ENCODE data around the gene S1PR1. TPM values are rescaled to one million over a fixed set of nuclear protein-coding genes. Genes with fewer than 3 reads are reported as not detected.

Gene S1PR1
- total RNA-seq, 2 experiments from 2014 or later, result 397 to 414 TPM

DNA sequence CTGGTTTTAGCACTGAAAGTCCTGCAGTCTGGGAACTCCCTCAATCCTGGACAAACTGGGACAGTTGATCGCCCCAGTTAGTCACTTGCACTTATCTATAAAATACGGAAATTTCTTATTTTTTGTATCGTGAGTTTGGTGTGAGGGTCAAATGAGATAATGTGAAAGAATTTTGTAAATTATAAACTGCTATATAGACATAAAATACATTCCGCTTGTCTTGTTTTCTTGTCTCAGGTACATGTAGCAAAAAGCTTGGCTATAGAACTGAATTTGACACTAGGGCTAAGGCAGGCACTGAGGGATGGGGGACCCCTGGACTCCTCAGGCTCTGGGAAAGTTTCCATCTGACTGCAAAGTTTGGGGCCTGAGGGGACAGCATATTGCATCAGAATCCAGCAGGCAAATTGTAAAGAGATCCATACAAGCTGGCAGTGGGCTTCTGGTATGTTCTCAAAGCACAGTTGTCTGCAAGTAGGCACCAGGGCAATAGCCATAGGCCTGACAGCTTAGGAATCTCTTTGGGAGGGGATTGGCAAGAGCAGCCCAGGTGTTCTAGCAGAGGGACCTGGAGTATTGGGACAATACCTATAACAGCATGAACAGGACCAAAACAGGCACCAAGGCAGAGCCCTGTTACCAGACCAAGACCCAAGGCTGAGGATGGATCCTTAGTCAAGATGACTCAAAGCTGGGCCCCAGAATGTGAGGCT lies 44.3 kb downstream of the S1PR1 start:
- Mint-ChIP-seq H3K4me3 (peak overlapping the region; percentile 62), H3K9me3 (no peaks in the 10 kb centered on the region), H3K4me1 (ENCODE audit: low read depth) (peaks cover 100% of the 10 kb centered on the region), H3K36me3 (ENCODE audit: low read depth) (no peaks in the 10 kb centered on the region), H3K27ac (peak overlapping the region; percentile 96), H3K27me3 (no peaks in the 10 kb centered on the region)
- Histone ChIP-seq H3K4me3 (ENCODE audit: low read length) (no peak overlapping the region), H3K36me3 (ENCODE audit: insufficient read depth, low read length) (no peaks in the 10 kb centered on the region), H3K27ac (ENCODE audit: low read depth in 1 of 2, low read length in 2 of 2) (peak overlapping the region in 1 of 2 donors; percentile 22), H3K4me1 (ENCODE audit: insufficient read depth, low read length) (peaks cover 86% of the 10 kb centered on the region), H3K9me3 (ENCODE audit: control insufficient read depth in 1 of 2, insufficient read depth in 1 of 2, low read length in 2 of 2) (no peaks in the 10 kb centered on the region), H3K27me3 (ENCODE audit: control insufficient read depth in 1 of 2, insufficient read depth in 2 of 2, low read length in 2 of 2) (no peaks in the 10 kb centered on the region)
- ChIA-PET POLR2A (interaction anchor here (0.6 to 4.8 kb wide), 6 partner anchors 16 to 353 kb away, joined by 3 to 61 read pairs (median 4); partner anchors contain the start of gene S1PR1), CTCF (interaction anchor here (0.7 to 1.5 kb wide), 3 partner anchors 20 to 76 kb away, joined by 3 to 4 read pairs (median 3); no protein-coding TSS in a partner anchor)
- ATAC-seq (ENCODE audit: poor library complexity), result no peak
- intact Hi-C loops (cut with DNase I, micrococcal nuclease), result loop anchor here in 1 of 2 experiments (5.0 kb wide), 1 partner anchor 254 kb away; the partner anchor contains the start of gene DPH5
- TF ChIP-seq, protein P1, sequence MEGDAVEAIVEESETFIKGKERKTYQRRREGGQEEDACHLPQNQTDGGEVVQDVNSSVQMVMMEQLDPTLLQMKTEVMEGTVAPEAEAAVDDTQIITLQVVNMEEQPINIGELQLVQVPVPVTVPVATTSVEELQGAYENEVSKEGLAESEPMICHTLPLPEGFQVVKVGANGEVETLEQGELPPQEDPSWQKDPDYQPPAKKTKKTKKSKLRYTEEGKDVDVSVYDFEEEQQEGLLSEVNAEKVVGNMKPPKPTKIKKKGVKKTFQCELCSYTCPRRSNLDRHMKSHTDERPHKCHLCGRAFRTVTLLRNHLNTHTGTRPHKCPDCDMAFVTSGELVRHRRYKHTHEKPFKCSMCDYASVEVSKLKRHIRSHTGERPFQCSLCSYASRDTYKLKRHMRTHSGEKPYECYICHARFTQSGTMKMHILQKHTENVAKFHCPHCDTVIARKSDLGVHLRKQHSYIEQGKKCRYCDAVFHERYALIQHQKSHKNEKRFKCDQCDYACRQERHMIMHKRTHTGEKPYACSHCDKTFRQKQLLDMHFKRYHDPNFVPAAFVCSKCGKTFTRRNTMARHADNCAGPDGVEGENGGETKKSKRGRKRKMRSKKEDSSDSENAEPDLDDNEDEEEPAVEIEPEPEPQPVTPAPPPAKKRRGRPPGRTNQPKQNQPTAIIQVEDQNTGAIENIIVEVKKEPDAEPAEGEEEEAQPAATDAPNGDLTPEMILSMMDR (IDR thresholded peaks at IDR 0.05), result no peak
- DNase-seq, result no peak

GRCh38 chr1:101281751-101282150 lies 44.9 kb downstream of the S1PR1 start:
- Mint-ChIP-seq H3K27ac (peak overlapping the region; percentile 96), H3K9me3 (no peaks in the 10 kb centered on the region), H3K4me3 (peak overlapping the region; percentile 62), H3K27me3 (no peaks in the 10 kb centered on the region), H3K36me3 (ENCODE audit: low read depth) (no peaks in the 10 kb centered on the region), H3K4me1 (ENCODE audit: low read depth) (peaks cover 100% of the 10 kb centered on the region)
- intact Hi-C loops (cut with DNase I, micrococcal nuclease), result loop anchor here in 1 of 2 experiments (5.0 kb wide), 1 partner anchor 254 kb away; the partner anchor contains the start of gene DPH5
- TF ChIP-seq, protein P1 (IDR thresholded peaks at IDR 0.05), result no peak
- ChIA-PET POLR2A (interaction anchor here (0.6 to 4.8 kb wide), 5 partner anchors 17 to 354 kb away, joined by 3 to 61 read pairs (median 3); partner anchors contain the start of gene S1PR1), CTCF (interaction anchor here (1.5 kb wide), 1 partner anchor 20 kb away, joined by 4 read pairs; no protein-coding TSS in a partner anchor)
- ATAC-seq (ENCODE audit: poor library complexity) (no peak), DNase-seq (peak in 1 of 14 experiments; percentile 54)
- no peak overlapping the region for H3K27ac ChIP-seq (ENCODE audit: low read depth in 1 of 2, low read length in 2 of 2)
- H3K27me3 ChIP-seq (ENCODE audit: control insufficient read depth in 1 of 2, insufficient read depth in 2 of 2, low read length in 2 of 2), result no peaks in the 10 kb centered on the region
- H3K4me1 ChIP-seq (ENCODE audit: insufficient read depth, low read length), result peaks cover 86% of the 10 kb centered on the region
- H3K4me3 ChIP-seq (ENCODE audit: low read length), result no peak overlapping the region
- no peaks in the 10 kb centered on the region for H3K9me3 ChIP-seq (ENCODE audit: control insufficient read depth in 1 of 2, insufficient read depth in 1 of 2, low read length in 2 of 2)
- H3K36me3 ChIP-seq (ENCODE audit: insufficient read depth, low read length), result no peaks in the 10 kb centered on the region

- Histone ChIP-seq H3K27ac (ENCODE audit: low read depth in 1 of 2, low read length in 2 of 2) (peak overlapping the region; percentile 67 to 80), H3K9me3 (ENCODE audit: control insufficient read depth in 1 of 2, insufficient read depth in 1 of 2, low read length in 2 of 2) (no peaks in the 10 kb centered on the region), H3K4me1 (ENCODE audit: insufficient read depth, low read length) (peaks cover 86% of the 10 kb centered on the region), H3K27me3 (ENCODE audit: control insufficient read depth in 1 of 2, insufficient read depth in 2 of 2, low read length in 2 of 2) (no peaks in the 10 kb centered on the region), H3K36me3 (ENCODE audit: insufficient read depth, low read length) (no peaks in the 10 kb centered on the region), H3K4me3 (ENCODE audit: low read length) (no peak overlapping the region)
- ChIA-PET POLR2A (interaction anchor here (0.9 to 4.8 kb wide), 2 partner anchors 44 to 148 kb away, joined by 3 to 61 read pairs; partner anchors contain the start of gene S1PR1), CTCF (no interaction called here)
- Mint-ChIP-seq H3K36me3 (ENCODE audit: low read depth) (no peaks in the 10 kb centered on the region), H3K9me3 (no peaks in the 10 kb centered on the region), H3K4me1 (ENCODE audit: low read depth) (peaks cover 95% of the 10 kb centered on the region), H3K27me3 (no peaks in the 10 kb centered on the region), H3K4me3 (peak overlapping the region; percentile 55), H3K27ac (peak overlapping the region; percentile 96)
- DNase-seq (no peak), ATAC-seq (ENCODE audit: poor library complexity) (no peak)
- TF ChIP-seq, protein P1 (IDR thresholded peaks at IDR 0.05), result no peak
- intact Hi-C loops (cut with DNase I, micrococcal nuclease), result loop anchor here in 1 of 2 experiments (5.0 kb wide), 1 partner anchor 255 kb away; the partner anchor contains the start of gene DPH5
Measured at GRCh38 chr1:101282314-101283038, 45.7 kb downstream of the S1PR1 start.
